Uterus (tissue), 2 donors: ENCODE data around the gene TIMMDC1.

Source experiments
- POLR2A ChIP-seq, 2 donors: fragments of 450-650 bp; IDR thresholded peaks; one replicate each; pipeline ENCODE4 v1.6.1; 2016; ENCODE audit warnings: antibody characterized with exemption in 2 of 2, mild to moderate bottlenecking in 1 of 2, moderate library complexity in 1 of 2
- TF ChIP-seq, protein P1 (sequence below), 4 experiments: fragments of 200-600 bp in 2 of 4; fragments of 450-650 bp in 2 of 4; sonication (generic) in 2 of 4; IDR thresholded peaks; one replicate each; pipeline ENCODE4 v1.5.1; 2016 to 2019; ENCODE audit warnings: antibody characterized with exemption in 4 of 4, mild to moderate bottlenecking in 2 of 4, moderate library complexity in 1 of 4

GRCh38 chr3:119492810-119493209 lies 5.5 kb upstream of the TIMMDC1 start:
- no peak for TF ChIP-seq POLR2A (IDR thresholded peaks at IDR 0.05)
- TF ChIP-seq, protein P1, sequence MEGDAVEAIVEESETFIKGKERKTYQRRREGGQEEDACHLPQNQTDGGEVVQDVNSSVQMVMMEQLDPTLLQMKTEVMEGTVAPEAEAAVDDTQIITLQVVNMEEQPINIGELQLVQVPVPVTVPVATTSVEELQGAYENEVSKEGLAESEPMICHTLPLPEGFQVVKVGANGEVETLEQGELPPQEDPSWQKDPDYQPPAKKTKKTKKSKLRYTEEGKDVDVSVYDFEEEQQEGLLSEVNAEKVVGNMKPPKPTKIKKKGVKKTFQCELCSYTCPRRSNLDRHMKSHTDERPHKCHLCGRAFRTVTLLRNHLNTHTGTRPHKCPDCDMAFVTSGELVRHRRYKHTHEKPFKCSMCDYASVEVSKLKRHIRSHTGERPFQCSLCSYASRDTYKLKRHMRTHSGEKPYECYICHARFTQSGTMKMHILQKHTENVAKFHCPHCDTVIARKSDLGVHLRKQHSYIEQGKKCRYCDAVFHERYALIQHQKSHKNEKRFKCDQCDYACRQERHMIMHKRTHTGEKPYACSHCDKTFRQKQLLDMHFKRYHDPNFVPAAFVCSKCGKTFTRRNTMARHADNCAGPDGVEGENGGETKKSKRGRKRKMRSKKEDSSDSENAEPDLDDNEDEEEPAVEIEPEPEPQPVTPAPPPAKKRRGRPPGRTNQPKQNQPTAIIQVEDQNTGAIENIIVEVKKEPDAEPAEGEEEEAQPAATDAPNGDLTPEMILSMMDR (IDR thresholded peaks at IDR 0.05): no peak
